Neural progenitor cell (in vitro differentiated cells): ENCODE measurements around the gene POLR2J.

Experiments used
- CTCF ChIP-seq: fragments of 200-600 bp; sonication (generic); IDR thresholded peaks from 2 replicates; pipeline ENCODE4 v1.5.1; 2017; ENCODE audit warnings: antibody characterized with exemption, mild to moderate bottlenecking
- EZH2 ChIP-seq: fragments of 200-600 bp; sonication (generic); IDR thresholded peaks from 2 replicates; pipeline ENCODE4 v1.6.1; 2017; ENCODE audit warnings: antibody characterized with exemption, mild to moderate bottlenecking, moderate library complexity
- EZH2phosphoT487 ChIP-seq: fragments of 200-600 bp; sonication (generic); IDR thresholded peaks from 2 replicates; pipeline ENCODE4 v1.6.1; 2017; ENCODE audit warnings: antibody characterized with exemption

GRCh38 chr7:102469351-102469971 is 9.3 kb downstream of the POLR2J start:
- TF ChIP-seq CTCF, result no peak
- no peak for TF ChIP-seq EZH2phosphoT487
- no peak for TF ChIP-seq EZH2
